HG02943 (cell line): ENCODE measurements around the gene CEP63.

Experiments
- ATAC-seq: cut with Tn5 transposase; IDR thresholded peaks from one replicate; pipeline ENCODE4 v1.9.1; 2021; ENCODE audit warnings: mild to moderate bottlenecking, low read depth, moderate library complexity; ENCODE audit not compliant: unreplicated experiment

Gene CEP63

GRCh38 chr3:134485718-134486576, at the start of gene CEP63, which contains the start of gene ANAPC13:
Gene CEP63, plus strand, starts transcription at chr3:134486057. Its CDS starts 9,264 bp downstream, at chr3:134495321.
Gene ANAPC13, minus strand, starts transcription at chr3:134485985. Its CDS starts 3,081 bp downstream, at chr3:134482904.
- ATAC-seq = peak; percentile 81

GRCh38 chr3:134437211-134437752, 48.6 kb upstream of the CEP63 start:
- no peak for ATAC-seq

DNA sequence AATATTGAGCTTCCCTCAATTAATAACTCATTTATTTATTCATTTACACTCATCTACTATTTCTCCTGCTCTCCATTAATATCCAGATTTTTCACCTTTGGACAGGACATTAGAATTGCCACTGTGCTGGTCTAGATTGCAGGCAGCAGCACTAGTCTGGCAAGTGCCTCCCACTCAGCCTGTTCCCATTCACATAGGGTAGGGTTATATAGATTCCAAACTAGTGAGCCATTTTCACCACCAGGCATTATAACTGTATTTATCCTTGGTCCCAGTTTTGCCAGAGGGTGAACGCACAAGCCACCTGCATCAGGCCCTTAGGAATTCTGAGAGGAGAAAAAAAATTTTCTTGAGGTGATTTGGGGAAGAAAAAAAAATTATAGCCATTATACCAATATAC, 44.5 kb upstream of the CEP63 start:
- ATAC-seq = no peak

DNA sequence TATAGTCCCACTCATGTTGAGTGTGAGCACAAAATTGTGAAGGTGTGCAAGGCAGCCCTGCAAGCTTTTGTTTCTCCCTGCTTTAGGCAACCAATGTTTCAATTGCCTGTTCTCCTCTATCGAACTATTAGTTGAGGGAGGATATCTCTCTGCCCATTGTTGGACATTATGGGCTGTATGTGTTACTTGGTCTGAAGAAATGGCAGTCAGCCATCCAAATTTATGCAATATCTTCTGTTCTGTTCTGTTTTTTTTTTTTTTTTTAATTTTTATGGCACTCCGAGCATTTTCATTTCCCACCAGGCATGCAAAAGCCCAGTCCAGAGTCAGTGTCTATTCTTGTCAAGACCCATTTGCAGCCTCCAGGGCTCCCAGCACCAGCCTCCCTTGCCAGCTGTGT, 44.0 kb upstream of the CEP63 start:
- ATAC-seq = no peak

- no peak for ATAC-seq
Measured at GRCh38 chr3:134445095-134445494, 40.8 kb upstream of the CEP63 start.

GRCh38 chr3:134445636-134446035, 40.2 kb upstream of the CEP63 start:
- ATAC-seq = no peak

DNA sequence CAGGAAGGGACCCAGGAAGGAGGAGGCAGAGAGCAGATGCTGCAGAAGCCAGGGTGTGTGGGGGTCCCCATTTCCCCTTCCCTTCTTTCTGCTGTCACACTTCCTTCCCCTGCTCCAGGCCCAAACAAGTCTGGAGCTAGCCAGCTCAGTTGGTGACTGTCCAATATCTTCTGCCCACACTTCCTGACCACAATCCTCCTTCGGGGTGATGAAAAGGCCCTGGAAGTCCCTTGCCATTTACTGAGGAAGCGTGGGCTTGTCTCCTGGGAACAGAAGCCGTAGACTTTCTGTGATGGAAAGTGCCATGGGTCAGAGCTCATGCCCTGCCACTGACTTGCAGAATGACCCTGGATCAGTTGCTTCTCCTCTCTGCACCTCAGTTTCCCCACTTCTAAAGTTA, 39.1 kb upstream of the CEP63 start:
- no peak for ATAC-seq

GRCh38 chr3:134447351-134447750, 38.5 kb upstream of the CEP63 start:
- ATAC-seq = no peak

DNA sequence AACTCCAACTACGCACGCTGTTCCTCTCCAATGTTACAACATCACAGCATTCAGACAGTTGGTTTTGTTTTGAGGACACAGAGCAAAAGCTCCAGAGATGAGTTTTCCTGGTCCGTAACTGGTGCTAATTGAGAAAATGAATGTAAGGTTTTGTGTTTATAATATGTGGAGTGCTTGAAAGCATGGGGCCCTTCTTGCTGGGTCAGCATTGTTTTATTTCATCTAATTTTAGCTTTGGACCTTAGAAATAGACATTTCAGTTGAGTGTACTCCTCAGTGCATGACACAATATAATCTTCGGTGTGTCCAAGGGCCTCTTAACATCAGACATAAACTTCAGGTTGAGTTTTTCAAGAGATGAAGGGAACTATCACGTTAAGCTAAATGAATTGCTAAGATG, 37.2 kb upstream of the CEP63 start:
- no peak for ATAC-seq

- no peak for ATAC-seq
Measured at GRCh38 chr3:134449277-134449676, 36.6 kb upstream of the CEP63 start.

DNA sequence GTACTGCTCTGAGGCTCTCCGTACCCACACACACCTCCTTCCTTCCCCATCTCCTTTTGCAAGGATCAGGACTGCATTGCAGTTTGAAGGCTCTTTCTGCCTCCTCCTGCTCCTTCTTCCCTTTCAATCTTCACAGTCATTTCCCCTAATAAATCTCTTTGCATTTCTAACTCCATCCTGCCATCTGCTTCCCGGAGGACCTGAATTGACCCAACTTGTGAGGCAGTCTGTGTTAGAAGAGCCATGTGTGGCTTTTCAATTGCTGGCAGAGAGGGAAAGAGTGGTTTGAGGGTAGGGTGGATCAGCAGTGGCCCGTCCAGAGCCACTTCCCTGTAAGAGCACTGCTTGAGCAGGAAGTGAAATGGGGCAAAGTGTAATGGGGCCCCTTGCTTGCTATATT, 35.9 kb upstream of the CEP63 start:
- no peak for ATAC-seq

DNA sequence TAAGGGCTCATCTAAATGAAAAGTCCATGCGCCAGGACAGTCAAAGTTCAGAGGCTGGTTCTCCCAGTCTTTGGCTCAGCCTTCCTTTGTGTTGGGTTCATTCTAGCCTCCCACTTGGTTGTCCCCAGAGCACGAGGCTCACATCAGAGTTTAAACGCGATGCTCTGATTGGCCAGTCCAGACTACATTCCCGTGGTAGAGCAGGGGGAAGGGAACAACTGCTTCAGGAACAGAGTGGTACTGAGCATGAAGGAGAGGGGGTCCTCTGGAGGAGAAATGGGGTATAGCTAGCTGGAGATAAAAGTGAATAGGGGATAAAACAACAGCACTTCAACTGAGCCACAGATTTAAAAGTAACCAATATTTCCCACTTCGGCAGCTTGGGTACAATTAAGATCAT, 32.2 kb upstream of the CEP63 start:
- no peak for ATAC-seq

DNA sequence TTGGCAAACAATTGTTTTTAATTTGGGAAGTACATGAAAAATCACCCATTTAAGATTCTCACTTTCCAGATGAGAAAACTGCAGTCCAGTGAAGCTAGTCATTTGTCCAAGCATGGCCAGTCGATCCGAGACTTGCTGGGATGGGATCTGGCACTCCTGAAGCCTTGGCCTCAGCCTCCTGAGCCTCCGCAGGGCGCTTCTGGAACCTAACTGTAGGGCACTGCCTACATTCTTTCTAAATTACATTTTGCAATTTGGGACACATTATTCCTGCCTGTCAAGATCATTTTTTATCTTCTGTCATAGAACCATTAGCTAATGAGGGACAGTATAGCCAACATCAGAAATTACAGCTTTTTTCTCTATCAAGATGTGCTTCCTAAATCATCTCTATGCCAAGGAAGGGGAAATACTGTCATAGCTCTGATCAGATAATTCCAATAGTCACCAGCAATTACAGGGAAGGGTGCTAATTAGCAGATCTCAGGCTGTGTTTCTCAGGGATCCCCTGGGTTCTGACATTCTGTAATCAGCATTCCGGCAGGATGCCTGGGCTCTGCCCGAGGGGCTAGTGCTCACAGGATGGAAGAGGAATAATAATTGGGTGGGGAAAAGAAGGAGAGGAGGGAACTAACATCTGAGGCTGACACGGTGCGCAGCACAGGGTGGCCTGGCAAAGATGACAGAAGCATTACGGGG, 28.3 kb upstream of the CEP63 start:
- ATAC-seq = no peak

DNA sequence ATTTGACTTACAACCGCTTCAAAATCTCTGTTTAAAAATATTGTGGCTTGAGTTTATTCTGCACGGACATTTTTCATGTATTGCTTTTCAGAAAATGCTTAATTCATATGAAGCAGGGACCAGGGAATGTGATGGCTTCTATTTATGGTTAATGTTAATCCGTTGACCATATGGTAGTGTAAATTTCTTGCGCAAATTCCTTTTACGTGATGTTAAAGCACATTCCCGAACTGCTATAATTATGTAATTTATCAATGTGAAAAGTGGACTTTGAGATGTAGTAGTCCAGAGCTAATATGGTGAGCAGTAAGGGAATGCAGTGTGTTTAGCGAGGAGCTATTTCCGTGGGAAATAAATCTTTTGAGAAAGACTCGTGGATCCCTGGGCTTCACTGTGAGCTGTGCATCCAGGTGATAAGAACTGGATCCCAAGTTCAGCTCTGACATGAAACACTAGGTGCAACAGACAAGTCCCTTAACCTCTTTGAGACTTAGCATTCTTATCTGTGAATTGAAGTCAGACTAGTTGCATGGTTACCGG, 27.4 kb upstream of the CEP63 start:
- ATAC-seq = no peak

GRCh38 chr3:134459562-134459961, 26.3 kb upstream of the CEP63 start:
- no peak for ATAC-seq

DNA sequence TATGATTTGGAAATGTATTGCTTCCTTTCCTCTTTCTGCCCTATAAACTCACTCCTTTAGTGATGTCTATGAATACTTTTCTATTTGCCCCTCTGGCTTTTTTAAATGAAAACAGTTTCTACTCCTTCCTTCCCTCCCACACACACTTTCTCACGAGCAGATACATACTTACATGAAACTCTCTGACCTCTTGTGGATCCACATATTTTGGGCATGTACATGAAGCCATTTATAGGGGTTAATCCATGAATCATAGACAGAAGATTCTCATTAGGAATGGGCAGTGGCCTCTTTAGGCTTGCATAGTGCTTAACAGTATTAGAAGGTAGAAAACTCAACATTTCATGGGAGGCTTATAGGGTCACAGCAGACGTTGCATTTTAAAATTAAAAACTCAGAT, 24.9 kb upstream of the CEP63 start:
- no peak for ATAC-seq

DNA sequence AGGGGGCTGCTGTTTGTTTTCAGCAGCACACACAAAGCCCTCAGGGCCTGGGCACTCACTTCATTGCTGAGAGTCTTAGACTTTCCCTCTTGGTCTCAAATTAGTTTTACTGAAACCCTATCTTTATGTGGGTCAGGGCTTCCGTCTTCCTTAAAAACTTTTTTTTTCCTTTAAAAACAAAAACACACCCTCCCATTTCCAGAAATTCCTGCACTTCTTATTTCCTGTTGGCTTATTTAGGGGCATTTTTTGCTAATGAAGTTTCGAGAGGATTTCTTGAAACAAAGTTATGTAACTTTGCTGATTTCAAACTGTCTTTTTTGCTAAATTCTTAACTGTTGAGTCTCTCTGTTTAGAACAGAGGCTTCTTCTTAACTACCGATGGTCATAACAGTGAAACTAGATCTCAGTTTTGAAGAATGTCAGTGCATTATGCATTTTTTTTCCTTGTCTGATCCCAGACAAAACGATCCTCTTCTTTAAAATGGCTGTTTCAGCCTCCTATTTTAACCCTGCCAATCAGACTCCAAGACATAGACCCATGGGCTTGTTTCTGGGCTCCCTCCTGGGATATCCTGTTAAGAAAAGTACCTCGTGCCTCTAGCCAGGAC, 23.4 kb upstream of the CEP63 start:
- ATAC-seq = no peak

GRCh38 chr3:134463676-134464063, 22.2 kb upstream of the CEP63 start:
- no peak for ATAC-seq

- no peak for ATAC-seq
Measured at GRCh38 chr3:134464064-134464688, 21.7 kb upstream of the CEP63 start.

DNA sequence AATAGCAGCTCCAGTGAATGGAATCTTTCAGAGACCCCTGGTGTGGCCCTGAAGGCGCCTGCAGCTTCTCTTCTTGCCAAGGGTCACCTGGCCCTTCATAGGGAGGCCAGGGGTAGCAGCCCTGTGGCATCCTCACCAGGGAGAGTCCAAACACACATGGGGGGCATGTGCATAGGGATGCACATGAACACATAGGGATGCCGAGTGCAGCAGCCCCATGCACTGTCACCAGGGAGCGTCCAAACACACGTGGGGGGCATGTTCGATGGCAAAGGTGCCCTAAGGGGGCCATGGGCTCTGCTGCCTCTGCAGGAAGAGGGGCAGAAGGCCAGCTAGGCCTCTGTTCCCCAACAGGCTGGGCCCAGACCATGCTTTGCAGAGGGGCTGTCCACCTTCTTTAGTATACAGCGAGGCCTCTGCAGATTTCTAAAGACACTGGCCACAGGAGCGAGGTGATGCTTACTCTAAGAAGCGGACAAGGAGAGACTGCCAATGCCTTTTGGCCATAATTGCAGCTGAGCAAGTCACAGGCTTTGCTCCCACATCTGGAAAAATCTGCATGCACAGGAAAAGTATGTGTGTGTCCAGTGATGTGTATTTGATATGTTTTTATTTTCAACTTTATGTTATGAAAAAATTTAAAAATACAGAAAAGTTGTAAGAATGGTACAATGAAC, 21.0 kb upstream of the CEP63 start:
- no peak for ATAC-seq
